ENCODE results near the gene RBM38. TPM values are rescaled to one million over a fixed set of nuclear protein-coding genes. Genes with fewer than 3 reads are reported as not detected.

RBM38 gene
- total and polyA plus RNA-seq, 2 of the 4 experiments (the other 2 are of a cell fraction) = 5.2 to 11.9 TPM

- no peaks in the 10 kb centered on the region for H3K36me3 ChIP-seq (ENCODE audit: control insufficient read depth, insufficient read depth, low read length)
- TF ChIP-seq ELK1 (IDR thresholded peaks at IDR 0.05; ENCODE audit: borderline replicate concordance, low read depth, low read length) (no peak), RFX5 (IDR thresholded peaks at IDR 0.05; ENCODE audit: low read depth, low read length) (no peak), SMC3 (IDR thresholded peaks at IDR 0.05; ENCODE audit: low read depth, low read length) (no peak), CTCF (conservative IDR thresholded peaks at IDR 0.05; ENCODE audit: low read depth, low read length) (no peak), POLR2A (IDR thresholded peaks at IDR 0.05; ENCODE audit: low read depth, low read length) (no peak), FOS (IDR thresholded peaks at IDR 0.05; ENCODE audit: low read depth, low read length) (no peak), BHLHE40 (IDR thresholded peaks at IDR 0.05; ENCODE audit: low read depth, low read length) (no peak), MAFK (IDR thresholded peaks at IDR 0.05; ENCODE audit: low read depth, low read length) (no peak), MAZ (IDR thresholded peaks at IDR 0.05; ENCODE audit: borderline replicate concordance, low read depth, low read length) (no peak), CHD1 (IDR thresholded peaks at IDR 0.05; ENCODE audit: low read depth, low read length) (no peak), CEBPB (IDR thresholded peaks at IDR 0.05; ENCODE audit: low read depth, low read length) (no peak)
- no peak overlapping the region for H3K9ac ChIP-seq (ENCODE audit: low read depth, low read length)
- dilution Hi-C loops (cut with HindIII; ENCODE audit: low sequenced_read_pairs, unreplicated experiment) (no loop called here), intact Hi-C loops (cut with micrococcal nuclease) (no loop called here), in situ Hi-C loops (cut with MboI; ENCODE audit: low sequenced_read_pairs) (no loop called here)
- no peak overlapping the region for H3K4me3 ChIP-seq (ENCODE audit: insufficient read depth, low read depth, low read length)
- H3K14ac ChIP-seq (replicated peaks; ENCODE audit: low read depth, low read length) = no peak overlapping the region
- ATAC-seq (ENCODE audit: low read depth) = no peak
- BruUV-seq (replicated peaks) = no TSS peak
- H2AK9ac ChIP-seq (replicated peaks; ENCODE audit: low read depth, low read length, poor library complexity) = no peak overlapping the region
- CTCF ChIA-PET = no interaction called here
- no peak overlapping the region for H2BK120ac ChIP-seq (ENCODE audit: low read depth, low read length)
- no peak overlapping the region for H4K5ac ChIP-seq (ENCODE audit: low read depth, low read length)
- no peaks in the 10 kb centered on the region for H3K79me1 ChIP-seq (ENCODE audit: low read depth in 1 of 2, low read length in 2 of 2)
- H2BK20ac ChIP-seq (ENCODE audit: low read depth, low read length) = no peak overlapping the region
- WGBS, 2 experiments (ENCODE audit: extremely low coverage in 2 of 2, insufficient read length in 1 of 2) = 100% methylated on average over 1 of the region's 7 CpGs; no CpG with 5 or more reads in 1 of the 2 experiments
- H3K18ac ChIP-seq (ENCODE audit: low read depth, low read length) = no peak overlapping the region
- H3K27me3 ChIP-seq (ENCODE audit: control insufficient read depth, insufficient read depth, low read length) = peaks cover 2% of the 10 kb centered on the region; the same call in 1 of the 2 replicates
- H3K4me2 ChIP-seq (ENCODE audit: low read depth, low read length) = no peak overlapping the region
- H2AFZ ChIP-seq (replicated peaks; ENCODE audit: low read length, poor library complexity) = no peak overlapping the region
- H2BK15ac ChIP-seq (ENCODE audit: low read depth, low read length) = peak overlapping the region; percentile 13; the same call in 1 of the 3 replicates
- POLR2A ChIA-PET (ENCODE audit: unreplicated experiment) = no interaction called here
- H2AK5ac ChIP-seq (ENCODE audit: low read depth, low read length) = no peak overlapping the region
- no peak overlapping the region for H3K23ac ChIP-seq (ENCODE audit: low read depth, low read length)
- peaks cover 4% of the 10 kb centered on the region; the same call in 1 of the 2 replicates for H3K4me1 ChIP-seq (ENCODE audit: control insufficient read depth, insufficient read depth, low read length)
- no peak overlapping the region for H3K56ac ChIP-seq (ENCODE audit: extremely low read depth, insufficient read depth, low read length)
- DNase-seq = no peak
- 0 out of 2 replicates have a peak, but pooled peaks cover 3% of the 10 kb centered on the region for H3K9me1 ChIP-seq (ENCODE audit: insufficient read depth, low read length)
- H2BK5ac ChIP-seq (ENCODE audit: low read depth, low read length, poor library complexity, severe bottlenecking) = no peak overlapping the region
- H4K91ac ChIP-seq (ENCODE audit: insufficient read depth, low read depth, low read length) = no peak overlapping the region
- peaks cover 6% of the 10 kb centered on the region; the same call in 1 of the 2 replicates for H3K9me3 ChIP-seq (ENCODE audit: control insufficient read depth, insufficient read depth, low read length)
- no peak overlapping the region; the same call in 1 of the 2 replicates for H3K4ac ChIP-seq (ENCODE audit: low read depth, low read length)
- no peak overlapping the region for H3K27ac ChIP-seq (ENCODE audit: insufficient read depth, low read length)
- H4K8ac ChIP-seq (ENCODE audit: low read depth in 2 of 2, low read length in 2 of 2) = peak overlapping the region in 1 of 2 experiments; percentile 95; a peak in 1 of 4 replicates
- H4K20me1 ChIP-seq (ENCODE audit: insufficient read depth, low read length) = no peaks in the 10 kb centered on the region
Measured at GRCh38 chr20:57439993-57440392, 48.8 kb downstream of the RBM38 start.

Data from IMR-90 (cell line).